NCI-H524 treated with DMSO at 0.1 percent for 48 hours (cell line): ENCODE measurements around the gene PLA1A.
A peak's percentile ranks its signal among the peaks of the same experiment; 100 is the strongest.

Experiments used
- DNase-seq: peaks from one replicate; lab custom pipeline; 2025; lab: John Stamatoyannopoulos, UW

The PLA1A gene

DNA sequence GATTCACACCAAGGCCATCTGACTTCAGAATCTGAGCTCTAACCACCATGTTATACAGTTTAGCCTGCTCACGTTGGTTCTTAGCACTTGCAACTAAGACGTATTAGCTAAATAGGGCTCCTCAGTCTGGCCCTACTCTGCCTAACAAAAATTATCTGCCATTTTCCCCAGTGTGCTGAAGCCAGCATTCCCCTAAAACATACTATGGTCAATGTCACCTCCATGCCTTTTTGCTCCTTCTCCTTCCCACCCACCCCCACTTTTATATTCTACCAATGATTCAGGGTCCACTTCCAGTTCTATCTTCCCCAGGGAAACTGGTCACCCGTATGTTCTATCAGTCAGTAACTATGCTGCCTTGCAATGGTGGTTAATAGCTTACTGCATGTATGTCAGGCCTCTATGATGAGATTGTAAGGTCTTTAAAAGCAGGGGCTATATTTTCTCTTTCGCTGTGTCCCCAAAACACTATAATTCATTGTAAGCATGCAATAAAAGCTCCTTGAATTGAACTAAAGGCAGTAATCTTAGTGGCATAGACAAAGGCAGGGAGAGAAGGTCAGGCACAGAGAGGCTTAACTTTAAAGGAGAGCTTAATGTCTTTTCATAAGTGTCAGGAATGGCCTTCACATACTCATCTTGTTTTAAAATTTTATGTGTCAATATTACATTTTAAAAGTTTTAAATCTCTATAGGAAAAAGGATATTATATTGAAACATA is 39.4 kb downstream of the PLA1A start:
- no peak for DNase-seq

DNA sequence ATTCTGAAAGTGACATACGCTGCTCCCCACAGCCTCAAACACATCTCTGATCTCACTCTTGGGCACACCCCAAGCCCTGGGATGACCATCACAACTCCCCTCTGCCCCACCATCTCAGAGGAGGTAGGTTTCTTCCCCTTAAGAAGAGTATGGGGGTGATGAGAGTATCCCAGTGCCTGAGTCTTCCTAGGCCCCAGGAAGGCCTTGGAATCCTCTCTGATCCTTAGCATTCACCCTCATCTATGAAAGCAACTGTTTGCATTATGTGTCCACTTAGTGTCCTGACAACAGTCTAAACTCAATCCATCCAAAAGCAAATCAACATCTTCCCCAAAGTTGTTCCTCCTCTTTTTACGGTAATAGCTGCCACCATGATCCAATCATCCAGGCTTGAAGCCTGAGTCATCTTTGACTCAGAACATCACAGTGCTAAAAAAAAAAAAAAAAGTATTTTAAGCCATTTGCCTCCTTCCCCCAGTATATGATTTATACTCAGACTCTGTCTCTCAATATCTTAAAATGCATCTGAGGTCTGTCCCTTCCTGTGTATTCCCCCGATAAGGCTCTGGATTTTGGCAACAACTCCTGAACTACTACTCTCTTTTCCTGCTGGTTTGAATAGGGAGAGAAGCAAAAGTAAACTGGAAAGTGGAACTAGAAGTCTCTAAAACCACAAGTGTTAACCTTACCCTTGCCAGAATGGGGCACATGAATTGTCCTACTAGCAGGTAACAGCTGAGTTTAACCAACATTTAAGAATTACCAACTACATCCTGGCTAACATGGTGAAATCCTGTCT is 40.2 kb downstream of the PLA1A start:
- DNase-seq = no peak

DNA sequence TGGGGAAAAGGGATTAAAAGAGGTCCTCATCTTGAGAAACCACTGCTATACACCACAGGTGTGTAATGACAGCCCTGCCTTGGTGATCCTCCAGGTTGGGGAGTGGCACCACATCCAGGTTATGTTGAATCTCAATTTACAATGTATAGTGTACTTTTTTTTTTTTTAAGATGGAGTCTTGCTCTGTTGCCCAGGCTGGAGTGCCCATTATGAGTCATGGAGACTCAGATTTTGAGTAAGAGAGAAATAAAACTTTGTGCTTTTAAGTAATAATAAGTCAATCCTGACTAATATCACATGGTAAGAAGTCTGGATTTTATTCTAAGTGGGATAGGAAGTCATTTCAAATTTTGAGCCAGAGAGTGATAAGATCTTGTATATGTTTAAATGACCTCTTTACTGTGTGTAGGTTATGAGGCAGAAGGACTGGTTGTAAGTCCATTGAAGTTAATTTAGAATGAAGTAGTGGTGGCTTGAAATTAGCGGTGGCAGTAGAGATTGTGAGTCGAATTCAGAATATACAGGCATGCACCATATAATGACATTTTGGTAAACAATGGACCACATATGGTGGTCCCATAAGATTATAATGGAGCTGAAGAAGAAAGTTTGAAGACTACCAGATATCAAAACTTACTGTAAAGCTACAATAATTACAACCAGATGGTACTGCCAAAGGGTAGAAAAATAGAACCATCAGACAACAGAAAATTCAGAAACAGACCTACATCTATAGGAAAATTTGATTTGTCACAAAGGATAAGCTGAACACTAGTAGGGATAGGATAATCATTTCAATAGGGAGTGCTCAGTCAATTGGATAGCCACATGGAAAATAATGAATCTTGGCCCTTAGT is 42.0 kb downstream of the PLA1A start:
- DNase-seq = no peak

DNA sequence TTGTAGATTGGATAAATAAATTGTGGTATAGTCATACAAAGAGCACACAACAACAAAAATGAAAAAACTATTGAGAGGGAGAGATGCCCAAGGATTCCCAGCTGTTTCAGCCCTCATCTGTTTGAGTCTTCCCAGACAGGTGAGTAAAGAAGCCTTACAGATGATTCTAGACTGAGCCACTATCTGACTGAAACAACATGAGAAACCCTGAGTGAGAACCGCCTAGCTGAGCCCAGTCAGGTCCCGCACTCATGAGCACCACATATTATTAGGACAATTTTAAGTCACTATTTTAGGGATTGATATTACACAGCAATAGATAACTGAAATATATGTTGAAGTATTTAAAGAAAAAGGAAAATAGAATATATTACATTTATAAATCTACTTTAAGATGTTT is 43.7 kb downstream of the PLA1A start:
- DNase-seq = no peak

DNA sequence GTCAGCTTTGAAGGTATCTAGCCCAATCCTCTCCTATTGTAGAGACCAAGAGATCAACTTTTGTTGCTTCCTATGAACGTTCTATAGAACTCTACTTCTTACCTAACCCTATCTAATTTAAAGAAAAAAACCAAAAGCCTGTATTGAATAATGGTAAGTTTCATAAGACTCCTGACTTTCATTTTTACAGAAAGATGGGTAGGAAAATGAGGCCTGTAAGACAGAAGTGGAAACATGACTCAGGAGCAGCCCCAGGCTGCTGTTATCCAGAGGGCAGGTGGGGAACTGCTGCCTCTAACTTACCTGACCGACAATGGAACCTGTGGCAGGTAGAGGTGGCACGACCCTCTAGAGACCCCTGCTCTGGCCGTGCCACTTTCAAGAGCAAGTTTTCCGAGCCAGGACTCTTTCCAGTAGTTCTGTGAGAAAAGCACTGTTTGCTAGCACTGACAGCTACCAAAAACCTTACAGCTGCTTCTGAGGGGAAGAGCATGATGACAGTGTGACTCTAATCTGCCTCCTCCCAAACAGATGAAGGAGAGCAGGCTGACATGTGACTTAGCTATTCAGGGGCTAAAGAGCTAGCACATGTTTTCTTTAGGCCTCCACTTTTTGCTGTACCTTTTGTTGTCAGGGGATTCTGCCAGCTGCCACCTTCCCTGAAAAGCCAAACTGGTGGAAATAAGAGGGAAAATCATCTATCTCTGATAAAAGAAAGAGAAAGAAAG is 45.2 kb downstream of the PLA1A start:
- DNase-seq = peak; percentile 28

DNA sequence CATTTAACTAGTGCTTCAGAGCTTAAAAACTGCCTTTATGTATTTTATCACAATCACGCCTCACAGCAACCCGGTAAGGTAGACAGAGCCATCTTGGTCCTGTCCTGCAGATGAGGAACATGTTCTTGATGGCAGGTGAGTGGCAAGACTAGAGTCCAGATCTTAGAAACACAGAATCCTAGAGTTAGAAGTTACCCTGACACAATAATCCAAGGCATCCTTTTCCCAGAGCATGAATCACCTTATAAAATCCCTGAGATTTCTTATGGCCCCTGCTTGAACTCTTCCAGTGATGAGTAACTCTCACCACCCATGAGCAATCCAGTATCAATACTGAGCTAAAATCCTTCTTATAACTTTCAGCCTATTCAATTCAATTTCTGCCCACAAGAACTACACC is 45.8 kb downstream of the PLA1A start:
- DNase-seq = no peak

DNA sequence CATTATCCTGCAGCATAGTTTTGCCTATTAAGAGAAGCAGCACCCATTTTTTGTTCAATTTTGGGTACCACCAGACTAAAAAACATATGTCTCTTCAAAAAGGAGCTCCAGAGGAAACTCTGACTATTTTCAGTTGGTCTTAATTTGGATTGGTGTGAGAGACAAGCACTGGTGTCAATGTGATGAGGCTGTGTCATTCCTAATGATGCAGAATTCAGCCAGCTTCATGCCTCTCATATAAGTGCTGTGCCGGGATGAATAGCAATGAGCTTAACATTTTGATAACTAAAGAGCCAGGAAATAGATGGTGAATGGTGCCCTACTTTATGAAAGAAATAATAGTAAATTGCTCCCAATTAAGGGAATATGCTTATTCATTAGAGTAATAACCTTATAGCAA is 46.8 kb downstream of the PLA1A start:
- no peak for DNase-seq

DNA sequence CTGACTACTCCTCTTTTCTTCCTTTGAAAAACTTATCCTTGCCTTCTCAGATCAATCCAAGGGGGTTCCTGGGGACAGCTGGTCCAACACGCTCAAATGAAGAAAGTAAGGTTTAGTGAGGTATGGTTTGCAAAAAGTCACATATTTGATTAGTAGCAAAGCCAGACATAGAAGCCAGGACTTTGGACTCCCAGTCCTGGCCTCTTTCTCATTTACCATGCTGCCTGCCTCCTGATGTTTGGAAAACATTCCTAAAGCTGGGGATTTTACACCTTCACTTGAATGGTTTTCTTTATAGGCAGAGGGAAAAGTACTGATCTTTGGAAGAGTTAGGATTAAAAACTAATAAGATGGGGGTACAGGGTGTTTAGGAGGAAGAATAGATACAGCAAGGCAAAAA is 48.1 kb downstream of the PLA1A start:
- no peak for DNase-seq

DNA sequence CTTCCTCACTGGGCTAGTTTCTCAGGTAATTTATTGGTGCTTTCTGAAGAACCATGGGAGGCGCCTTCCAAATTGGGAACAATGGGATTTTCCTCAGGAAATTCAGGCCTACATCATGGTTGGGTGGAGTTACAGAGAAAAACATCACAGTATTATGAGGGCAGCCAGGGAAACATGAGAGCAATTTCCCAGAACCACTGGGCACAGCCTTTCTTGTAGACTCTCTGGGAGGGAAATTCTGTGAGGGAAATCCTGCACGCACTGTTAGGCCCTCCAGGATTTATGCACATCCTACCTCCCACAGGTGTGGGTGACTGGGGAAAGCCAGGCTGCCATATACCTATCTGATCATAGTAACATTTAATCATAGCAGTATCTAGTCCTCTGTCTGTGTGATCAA is 49.5 kb downstream of the PLA1A start:
- DNase-seq = no peak

DNA sequence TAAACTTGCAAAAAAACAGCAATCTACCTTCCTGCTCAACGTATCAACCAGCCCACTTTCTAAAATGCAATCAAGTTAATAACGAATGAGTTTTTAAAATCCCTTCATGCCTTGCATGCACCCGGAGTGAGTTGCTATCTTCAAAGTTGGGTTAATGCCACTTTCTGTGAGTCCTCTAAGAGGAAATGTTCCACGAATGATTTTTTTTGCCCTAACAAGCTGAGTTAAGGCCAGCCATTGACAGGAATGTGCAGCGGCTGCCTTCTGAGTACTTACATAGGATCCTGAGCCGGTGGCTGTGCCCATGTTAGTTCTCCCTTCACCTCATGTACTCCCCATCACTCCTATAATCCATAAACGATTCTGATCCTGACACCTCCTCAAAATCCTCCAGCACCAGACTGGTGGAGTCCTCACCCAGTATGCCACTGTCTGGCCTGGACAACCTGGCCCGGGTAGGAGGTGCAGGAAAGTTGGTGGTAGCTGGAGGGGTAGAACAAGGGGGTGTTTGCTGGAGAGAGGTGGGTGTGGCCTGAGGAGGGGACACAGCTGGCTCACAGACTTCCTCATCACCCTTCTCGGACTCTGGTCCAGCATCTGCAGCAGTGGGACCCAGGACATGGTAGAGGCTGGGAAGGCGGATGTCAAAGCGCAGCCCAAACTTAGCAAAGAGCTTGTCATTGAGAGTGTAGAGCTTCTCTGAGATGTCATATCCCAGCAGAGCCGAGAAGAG is 50.3 kb downstream of the PLA1A start:
- no peak for DNase-seq

DNA sequence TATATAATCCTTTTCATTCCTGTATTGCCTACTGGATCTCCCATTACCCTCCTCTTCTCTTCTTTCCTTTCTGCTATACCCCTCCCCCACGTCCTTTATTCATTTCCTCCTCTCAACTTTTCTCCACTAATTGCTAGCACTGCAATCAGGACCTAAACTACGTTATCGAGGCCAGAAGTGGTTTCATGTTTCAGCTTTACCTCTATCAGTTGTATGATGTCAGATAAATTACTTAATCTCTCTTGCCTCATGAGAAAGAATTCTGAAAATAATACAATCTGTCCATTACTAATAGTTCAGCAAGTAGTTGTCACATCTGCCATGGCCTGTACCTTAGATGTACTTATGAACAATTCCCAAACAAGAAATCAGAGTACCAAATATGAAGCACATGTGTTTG is 52.1 kb downstream of the PLA1A start:
- DNase-seq = no peak

DNA sequence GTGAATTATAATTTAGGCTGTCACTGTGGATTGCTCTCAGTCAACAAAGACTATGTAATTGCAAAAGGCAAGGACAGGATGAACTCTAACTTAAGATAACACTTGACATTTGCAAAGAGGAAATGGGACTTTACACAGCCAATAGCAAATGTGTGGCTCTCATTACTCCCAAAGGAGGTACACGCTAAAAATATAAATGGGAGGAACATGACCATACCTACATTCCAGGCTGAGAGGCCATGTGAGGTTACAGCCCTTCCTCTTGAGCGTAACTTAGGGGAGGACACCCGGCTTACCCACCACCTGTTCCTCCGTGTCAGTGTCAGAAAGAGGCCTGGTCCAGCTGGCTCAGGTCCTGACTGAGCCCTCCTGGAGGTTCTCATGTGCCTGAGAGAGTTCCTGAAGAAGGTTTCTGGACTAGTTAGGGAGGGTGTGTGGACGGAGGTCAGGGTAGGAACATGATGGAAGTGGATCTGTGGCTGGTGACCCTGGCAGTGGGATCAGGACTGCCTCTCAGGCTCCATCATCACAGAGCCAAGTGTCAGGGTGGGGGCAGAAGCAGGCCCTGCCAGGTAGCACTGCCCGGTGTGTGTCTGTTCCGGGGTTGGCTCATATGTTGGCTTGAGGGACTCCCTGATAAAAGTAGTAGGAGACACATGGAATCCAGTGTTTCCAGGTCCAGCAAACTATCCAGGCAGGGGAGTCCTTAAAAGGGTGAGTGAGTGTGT is 54.8 kb downstream of the PLA1A start:
- no peak for DNase-seq

DNA sequence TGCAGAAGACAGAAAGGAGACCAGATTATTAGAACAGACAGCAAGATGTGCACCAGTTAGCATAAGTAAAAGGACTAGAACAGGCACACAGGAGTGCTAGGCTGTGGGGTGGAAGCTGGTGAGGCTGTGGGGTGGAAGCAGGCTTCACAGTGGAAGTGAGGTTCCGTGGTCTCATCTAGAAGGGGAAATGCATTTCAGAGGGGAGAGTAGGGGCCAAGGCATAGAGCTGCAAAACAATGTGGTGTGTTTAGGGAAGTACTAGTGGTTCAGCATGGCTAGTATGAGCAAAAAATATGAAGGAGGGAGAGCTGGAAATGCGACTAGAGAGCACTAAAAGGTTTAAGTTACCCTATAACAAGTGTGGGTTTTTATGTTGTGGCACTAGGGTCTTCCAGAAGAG is 56.2 kb downstream of the PLA1A start:
- DNase-seq = no peak

DNA sequence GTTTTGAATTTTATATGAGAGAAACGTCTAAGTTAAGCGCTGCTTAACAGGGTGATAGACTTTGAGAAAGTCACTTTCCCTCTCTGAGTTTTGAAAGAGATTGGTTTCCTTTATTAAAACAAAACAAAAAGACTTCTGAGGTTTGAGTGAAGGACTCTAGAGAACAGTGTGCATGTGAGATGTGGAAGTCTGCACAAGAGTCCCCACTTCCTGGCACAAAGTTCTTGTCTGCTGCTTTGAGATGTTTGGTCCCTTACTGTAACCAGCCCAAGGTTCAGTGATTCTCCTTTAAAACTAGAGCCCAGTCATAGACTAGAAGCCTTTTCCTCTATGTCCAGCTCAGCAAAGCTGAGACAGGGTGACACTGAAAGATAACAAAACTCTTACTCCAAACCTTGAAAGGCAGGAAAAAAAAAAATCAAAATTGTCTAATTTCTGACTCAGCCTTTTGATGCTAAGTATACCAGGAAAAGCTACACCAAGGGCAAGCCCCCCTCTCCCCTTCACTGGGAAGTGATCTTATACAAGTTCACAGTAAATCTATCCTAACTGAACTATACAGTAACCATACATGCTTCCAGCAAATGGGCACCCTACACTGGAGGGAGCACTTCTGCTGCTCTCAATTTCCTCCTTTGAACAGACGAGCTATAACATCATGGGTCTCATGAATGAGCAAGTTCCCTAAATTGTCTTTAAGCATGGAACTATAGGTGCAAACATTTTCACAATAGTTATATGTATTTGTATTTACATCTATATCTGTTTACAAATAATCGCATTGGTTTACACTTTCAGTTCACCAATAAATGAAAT is 60.4 kb downstream of the PLA1A start:
- no peak for DNase-seq

DNA sequence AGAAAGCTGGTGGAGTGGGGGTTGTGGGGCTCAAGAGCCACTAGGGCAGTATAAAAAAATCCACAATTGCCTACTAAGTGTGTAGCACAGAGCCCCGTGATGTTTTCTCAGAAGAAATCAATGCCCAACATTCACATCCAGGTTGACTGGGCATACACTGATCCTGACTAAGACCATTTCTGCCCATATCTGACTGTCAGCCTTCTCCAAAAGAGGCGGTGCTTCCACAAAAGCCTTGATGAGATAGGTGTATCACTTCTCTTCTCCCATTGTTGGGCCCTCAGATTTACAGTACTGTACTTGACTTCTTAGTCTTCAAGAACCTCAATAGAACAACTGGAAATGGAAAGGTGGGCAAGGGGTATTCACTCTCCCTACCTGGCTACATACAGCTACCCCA is 61.3 kb downstream of the PLA1A start:
- DNase-seq = no peak

DNA sequence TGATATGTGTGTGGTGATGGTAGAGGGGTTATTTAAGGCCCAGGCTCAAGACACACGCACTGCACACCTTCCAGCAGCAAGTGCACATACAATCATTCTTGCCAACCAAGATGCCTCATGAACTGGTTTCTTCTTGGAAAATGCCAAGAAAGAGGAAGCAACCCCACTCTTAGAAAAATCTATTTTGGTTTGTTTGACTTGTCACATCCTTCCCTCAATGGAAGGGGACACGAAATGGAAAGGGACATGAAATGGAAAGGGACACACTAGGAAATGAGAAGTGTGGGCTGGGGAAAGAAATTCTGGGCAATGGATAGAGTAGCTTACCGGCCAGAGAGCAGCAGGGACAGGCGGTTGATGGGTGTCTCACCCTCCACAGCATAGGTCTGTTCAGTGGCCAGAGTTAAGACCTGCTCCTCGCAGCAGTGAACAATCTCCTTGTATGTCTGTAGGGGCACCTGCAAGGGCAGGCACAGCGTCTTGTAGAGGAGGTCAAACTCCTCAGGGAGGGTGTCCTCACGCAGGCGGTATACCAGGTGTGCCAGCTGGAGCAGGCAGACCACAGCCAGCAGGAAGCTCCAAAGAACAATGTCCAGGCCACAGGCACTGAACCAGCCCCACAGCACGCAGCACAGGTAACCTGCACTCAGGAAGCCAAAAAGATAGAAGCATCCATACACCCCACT is 62.1 kb downstream of the PLA1A start:
- no peak for DNase-seq

DNA sequence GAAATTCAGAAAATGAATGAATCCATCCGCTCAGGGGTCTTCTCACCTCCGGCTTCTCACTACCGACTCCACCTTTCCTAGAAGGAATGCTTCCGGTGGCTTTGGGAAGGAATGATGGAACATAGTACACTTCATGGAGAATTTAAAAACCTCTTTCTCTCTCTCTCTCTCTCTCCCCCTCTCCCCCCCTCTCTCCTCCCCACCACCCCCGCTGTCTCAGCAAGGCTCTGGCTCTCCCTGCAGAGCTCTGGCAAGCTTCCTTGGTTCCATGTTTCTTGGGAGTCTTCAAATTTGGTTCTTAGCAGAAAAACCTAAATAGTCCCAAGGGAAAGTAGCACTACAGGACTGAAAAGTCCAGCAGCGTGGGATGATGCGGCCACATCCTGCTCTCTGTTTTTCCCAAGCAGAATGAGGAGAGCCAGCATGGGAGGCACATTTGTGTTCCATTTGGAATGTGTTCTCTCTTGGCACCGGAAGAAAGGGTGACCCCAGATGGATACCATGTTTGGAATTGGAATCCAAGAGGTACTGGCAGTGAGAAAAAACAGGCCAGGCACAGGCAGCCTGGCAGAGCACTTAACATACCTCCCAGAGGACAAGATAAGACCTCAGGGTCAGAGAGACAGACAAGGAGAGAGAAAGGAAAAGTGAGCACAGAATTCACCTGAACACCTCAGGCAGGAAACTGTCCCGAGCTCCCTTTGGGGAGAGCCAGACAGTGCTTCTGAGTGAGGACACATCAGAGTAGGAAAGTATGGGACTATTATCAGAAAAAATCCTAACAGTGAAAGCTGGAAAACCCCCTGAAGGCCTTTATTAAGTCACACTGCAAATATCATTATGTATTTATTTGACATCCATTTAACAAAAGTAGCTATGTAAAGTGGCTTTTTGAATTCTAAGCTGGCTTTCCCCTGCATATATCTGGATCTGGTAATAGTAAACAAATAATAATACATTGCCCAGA is 63.1 kb downstream of the PLA1A start, which contains the start of gene POPDC2:
TSS of gene POPDC2 (minus strand) at position 116 of the 967 bp plus-strand sequence. CDS start 166 bp downstream, outside the sequence.
- DNase-seq = no peak
